SU-DHL-6 (cell line): ENCODE data around the gene CLDN18.

Source experiments
- EZH2phosphoT487 ChIP-seq: fragments of 200-600 bp; sonication (generic), shearing (Covaris generic); conservative IDR thresholded peaks from 2 replicates; pipeline ENCODE4 v1.6.1; 2018; ENCODE audit warnings: mild to moderate bottlenecking, antibody characterized with exemption, low read length, moderate library complexity, mixed read lengths
- TF ChIP-seq, protein P1 (sequence below): fragments of 200-600 bp; sonication (generic); IDR thresholded peaks from one replicate; pipeline ENCODE4 v1.5.1; 2017; ENCODE audit warnings: antibody characterized with exemption, mild to moderate bottlenecking, low read length, moderate library complexity; ENCODE audit not compliant: insufficient read depth, poor library complexity, severe bottlenecking

DNA sequence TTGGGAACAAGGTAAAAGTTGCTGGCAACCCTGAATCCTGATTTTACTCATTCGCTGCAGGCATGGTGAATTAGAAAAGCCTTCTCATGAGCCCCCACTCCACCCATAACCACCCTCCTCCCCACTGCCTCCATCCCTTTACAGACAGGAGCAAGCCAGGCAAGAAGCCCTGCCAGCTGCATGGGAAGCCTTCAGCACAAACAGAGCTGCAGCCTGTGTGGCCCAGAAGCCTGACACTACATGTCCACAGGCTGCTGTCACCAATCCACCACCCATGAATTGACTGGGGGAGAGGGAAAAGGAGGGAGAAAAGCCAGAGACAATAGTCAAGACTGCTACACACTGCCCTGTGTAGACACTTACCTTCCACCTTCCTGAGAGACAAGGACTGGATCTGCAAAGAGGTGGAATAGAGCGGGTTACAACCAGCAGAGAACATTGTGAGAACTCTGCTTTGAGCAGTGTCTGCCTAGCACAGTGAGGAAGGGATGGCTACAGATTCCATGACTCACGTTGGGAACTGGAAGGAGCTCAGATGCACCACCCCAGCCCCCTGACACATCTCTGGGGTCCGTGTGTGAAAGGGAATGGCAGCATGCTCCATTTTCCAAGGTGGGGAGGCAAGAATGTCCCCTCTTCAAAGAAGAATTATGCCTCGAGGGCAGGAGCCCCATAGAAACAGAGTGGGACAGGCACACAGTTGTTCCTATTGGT is 71.6 kb downstream of the CLDN18 start:
- TF ChIP-seq, protein P1, sequence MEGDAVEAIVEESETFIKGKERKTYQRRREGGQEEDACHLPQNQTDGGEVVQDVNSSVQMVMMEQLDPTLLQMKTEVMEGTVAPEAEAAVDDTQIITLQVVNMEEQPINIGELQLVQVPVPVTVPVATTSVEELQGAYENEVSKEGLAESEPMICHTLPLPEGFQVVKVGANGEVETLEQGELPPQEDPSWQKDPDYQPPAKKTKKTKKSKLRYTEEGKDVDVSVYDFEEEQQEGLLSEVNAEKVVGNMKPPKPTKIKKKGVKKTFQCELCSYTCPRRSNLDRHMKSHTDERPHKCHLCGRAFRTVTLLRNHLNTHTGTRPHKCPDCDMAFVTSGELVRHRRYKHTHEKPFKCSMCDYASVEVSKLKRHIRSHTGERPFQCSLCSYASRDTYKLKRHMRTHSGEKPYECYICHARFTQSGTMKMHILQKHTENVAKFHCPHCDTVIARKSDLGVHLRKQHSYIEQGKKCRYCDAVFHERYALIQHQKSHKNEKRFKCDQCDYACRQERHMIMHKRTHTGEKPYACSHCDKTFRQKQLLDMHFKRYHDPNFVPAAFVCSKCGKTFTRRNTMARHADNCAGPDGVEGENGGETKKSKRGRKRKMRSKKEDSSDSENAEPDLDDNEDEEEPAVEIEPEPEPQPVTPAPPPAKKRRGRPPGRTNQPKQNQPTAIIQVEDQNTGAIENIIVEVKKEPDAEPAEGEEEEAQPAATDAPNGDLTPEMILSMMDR = no peak
- no peak for TF ChIP-seq EZH2phosphoT487
